Vagina (tissue), 2 donors: ENCODE measurements around the gene RPTN.

ENCODE experiments used
- CTCF ChIP-seq, 3 experiments: fragments of 450-650 bp in 2 of 3; fragments of 200-600 bp in 1 of 3; sonication (generic) in 1 of 3; IDR thresholded peaks; one replicate each; pipeline ENCODE4 v1.5.1; 2017 to 2019; ENCODE audit warnings: antibody characterized with exemption in 3 of 3, mild to moderate bottlenecking in 2 of 3, moderate library complexity in 2 of 3
- POLR2A ChIP-seq, 2 donors: fragments of 450-650 bp; IDR thresholded peaks; one replicate each; pipeline ENCODE4 v1.6.1; 2017; ENCODE audit warnings: antibody characterized with exemption in 2 of 2, mild to moderate bottlenecking in 2 of 2, moderate library complexity in 2 of 2

DNA sequence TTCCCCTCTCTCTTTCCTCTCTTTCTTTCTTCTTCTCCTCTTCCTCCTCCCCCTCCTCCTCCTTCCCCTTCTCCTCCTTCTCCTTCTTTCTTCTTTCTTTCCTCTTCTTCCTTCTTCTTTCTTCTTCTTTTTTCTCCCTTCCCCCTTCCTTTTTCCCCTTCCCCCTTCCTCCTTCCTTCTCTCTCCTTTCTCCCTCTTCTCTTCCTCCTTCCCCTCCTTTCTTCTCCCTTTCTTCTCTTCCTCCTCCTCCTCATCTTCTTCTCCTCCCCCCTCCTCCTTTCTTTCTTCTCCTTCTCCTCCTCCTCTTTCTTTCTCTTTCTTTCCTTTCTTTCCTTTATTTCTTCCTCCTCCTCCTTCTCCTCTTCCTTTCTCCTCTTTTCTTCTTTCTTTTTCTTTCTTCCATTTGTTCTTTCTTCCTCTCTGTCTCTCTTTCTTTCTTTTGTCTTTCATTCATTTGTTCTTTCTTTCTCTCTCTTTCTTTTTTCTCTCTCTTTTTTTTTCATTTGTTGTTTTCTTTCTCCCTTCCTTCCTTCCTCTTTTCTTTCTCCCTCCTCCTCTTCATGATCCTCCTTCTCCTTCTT lies 38.4 kb upstream of the RPTN start:
- TF ChIP-seq CTCF (IDR thresholded peaks at IDR 0.05): no peak
- TF ChIP-seq POLR2A (IDR thresholded peaks at IDR 0.05): no peak
